Neural crest cell (in vitro differentiated cells): ENCODE results near the gene TTBK2. TPM values are rescaled to one million over a fixed set of nuclear protein-coding genes. Genes with fewer than 3 reads are reported as not detected.

Source experiments
- DNase-seq: peaks from one replicate; pipeline ENCODE4 v3.0.0; 2021; ENCODE audit warnings: low read depth, mixed read lengths, low spot score
- H3K27ac Mint-ChIP-seq: one replicate; pipeline ENCODE4 v1.8.0; 2021; ENCODE audit warnings: mild to moderate bottlenecking, mixed read lengths; ENCODE audit not compliant: unreplicated experiment
- H3K27me3 Mint-ChIP-seq: 2 replicates; pipeline ENCODE4 v1.8.0; 2021; ENCODE audit warnings: low read depth, mild to moderate bottlenecking, mixed read lengths
- H3K36me3 Mint-ChIP-seq: 2 replicates; pipeline ENCODE4 v1.8.0; 2021; ENCODE audit warnings: low read depth, mild to moderate bottlenecking, mixed read lengths
- H3K4me1 Mint-ChIP-seq: 2 replicates; pipeline ENCODE4 v1.8.0; 2021; ENCODE audit warnings: mixed read lengths
- H3K4me3 Mint-ChIP-seq: one replicate; pipeline ENCODE4 v1.8.0; 2021; ENCODE audit warnings: mild to moderate bottlenecking, mixed read lengths
- H3K9me3 Mint-ChIP-seq: 2 replicates; pipeline ENCODE4 v1.8.0; 2021; ENCODE audit warnings: mixed read lengths
- CTCF ChIP-seq: fragments of 200-600 bp; sonication (generic); conservative IDR thresholded peaks from 2 replicates; pipeline ENCODE4 v1.5.0; 2021; ENCODE audit warnings: antibody characterized with exemption, mild to moderate bottlenecking
- total RNA-seq: library from RNA; stranded (reverse); gene quantifications from 2 replicates; pipeline ENCODE4 v1.2.1, GENCODE V29; 2021

TTBK2 gene
- total RNA-seq, 1 donor from 2014 or later = 28.2 TPM

GRCh38 chr15:42728972-42729371 lies 191.6 kb downstream of the TTBK2 start:
- Mint-ChIP-seq H3K9me3 (no peaks in the 10 kb centered on the region), H3K27me3 (no peaks in the 10 kb centered on the region), H3K4me1 (peaks cover 9% of the 10 kb centered on the region), H3K27ac (no peak overlapping the region), H3K4me3 (no peak overlapping the region), H3K36me3 (peaks cover 10% of the 10 kb centered on the region)
- TF ChIP-seq CTCF = no peak
- no peak for DNase-seq

- Mint-ChIP-seq H3K4me3 (peak overlapping the region; percentile 47), H3K27ac (no peak overlapping the region), H3K9me3 (no peaks in the 10 kb centered on the region), H3K36me3 (peaks cover 10% of the 10 kb centered on the region), H3K27me3 (no peaks in the 10 kb centered on the region), H3K4me1 (peaks cover 9% of the 10 kb centered on the region)
- TF ChIP-seq CTCF = no peak
- DNase-seq = no peak
Observed at GRCh38 chr15:42728560-42728959, 192.0 kb downstream of the TTBK2 start.

- no peak overlapping the region for H3K27ac Mint-ChIP-seq
- no peaks in the 10 kb centered on the region for H3K9me3 Mint-ChIP-seq
- no peak overlapping the region for H3K4me3 Mint-ChIP-seq
- H3K27me3 Mint-ChIP-seq = no peaks in the 10 kb centered on the region
- TF ChIP-seq CTCF = no peak
- no peak for DNase-seq
- peaks cover 9% of the 10 kb centered on the region for H3K4me1 Mint-ChIP-seq
- H3K36me3 Mint-ChIP-seq = peaks cover 10% of the 10 kb centered on the region
Observed at GRCh38 chr15:42727750-42728381, 192.7 kb downstream of the TTBK2 start.

GRCh38 chr15:42726114-42726513 lies 194.5 kb downstream of the TTBK2 start:
- DNase-seq = no peak
- Mint-ChIP-seq H3K27me3 (no peaks in the 10 kb centered on the region), H3K27ac (no peak overlapping the region), H3K9me3 (no peaks in the 10 kb centered on the region), H3K36me3 (peaks cover 5% of the 10 kb centered on the region), H3K4me1 (peaks cover 5% of the 10 kb centered on the region), H3K4me3 (no peak overlapping the region)
- no peak for TF ChIP-seq CTCF

- no peaks in the 10 kb centered on the region for H3K27me3 Mint-ChIP-seq
- H3K4me1 Mint-ChIP-seq = peaks cover 5% of the 10 kb centered on the region
- no peak overlapping the region for H3K27ac Mint-ChIP-seq
- no peak for DNase-seq
- H3K36me3 Mint-ChIP-seq = peaks cover 3% of the 10 kb centered on the region
- H3K4me3 Mint-ChIP-seq = no peak overlapping the region
- H3K9me3 Mint-ChIP-seq = no peaks in the 10 kb centered on the region
- TF ChIP-seq CTCF = no peak
Observed at GRCh38 chr15:42725331-42725903, 195.2 kb downstream of the TTBK2 start.
